NCI-H510A (cell line): ENCODE results near the gene DCDC2C.

Source experiments
- DNase-seq: peaks from one replicate; lab custom pipeline; 2025; lab: John Stamatoyannopoulos, UW

Gene DCDC2C

DNA sequence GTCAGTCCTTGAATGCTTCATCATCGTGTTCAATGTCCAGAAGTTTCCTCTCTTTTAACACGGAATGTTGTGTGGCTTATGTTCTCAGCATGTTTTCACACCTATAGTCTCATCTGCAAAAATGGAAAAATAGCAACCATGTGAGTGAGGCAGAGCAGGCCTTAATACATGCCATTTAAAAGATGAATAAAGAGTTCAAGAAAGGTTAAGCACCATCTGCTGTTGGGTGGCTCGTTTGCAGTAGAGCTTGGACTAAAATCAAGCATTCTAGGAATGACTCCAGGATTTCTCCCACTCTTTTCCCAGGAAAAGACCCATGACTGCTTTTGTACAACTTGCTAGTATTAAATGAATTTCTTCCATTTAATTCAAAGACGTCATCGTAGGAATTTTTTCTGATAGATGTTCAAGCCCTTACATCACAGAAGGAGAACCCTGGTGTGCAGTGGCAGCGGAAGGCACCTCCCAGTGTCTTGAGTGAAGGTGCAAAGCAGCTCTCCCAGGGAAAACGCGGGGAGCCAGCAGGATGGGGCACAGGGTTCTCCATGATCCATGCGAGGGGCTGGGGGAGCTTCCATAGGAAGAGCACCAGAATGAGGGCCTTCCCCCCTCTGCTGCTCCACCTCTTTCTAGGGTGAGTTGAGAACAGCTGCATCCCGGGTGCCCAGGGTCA is 9.6 kb downstream of the DCDC2C start:
- DNase-seq, result no peak

DNA sequence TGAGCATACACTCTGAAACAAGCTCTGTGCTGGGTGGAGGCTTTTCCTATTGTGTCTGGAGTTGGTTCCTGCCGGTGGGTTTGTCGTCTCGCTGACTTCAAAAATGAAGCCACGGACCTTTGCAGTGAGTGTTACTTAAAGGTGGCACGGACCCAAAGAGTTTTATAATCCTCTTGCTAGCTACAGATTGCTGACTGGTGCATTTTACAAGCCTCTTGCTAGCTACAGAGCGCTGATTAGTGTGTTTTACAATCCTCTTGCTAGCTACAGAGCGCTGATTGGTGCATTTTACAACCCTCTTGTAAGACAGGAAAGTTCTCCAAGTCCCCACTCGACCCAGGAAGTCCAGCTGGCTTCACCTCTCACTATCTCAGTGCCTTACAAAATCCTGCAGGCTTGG is 15.3 kb downstream of the DCDC2C start:
- DNase-seq, result no peak

- no peak for DNase-seq
These were observed 21.6 kb downstream of the DCDC2C start for GRCh38 chr2:3725002-3725401.

GRCh38 chr2:3725458-3726250 is 22.3 kb downstream of the DCDC2C start:
- DNase-seq, result no peak

DNA sequence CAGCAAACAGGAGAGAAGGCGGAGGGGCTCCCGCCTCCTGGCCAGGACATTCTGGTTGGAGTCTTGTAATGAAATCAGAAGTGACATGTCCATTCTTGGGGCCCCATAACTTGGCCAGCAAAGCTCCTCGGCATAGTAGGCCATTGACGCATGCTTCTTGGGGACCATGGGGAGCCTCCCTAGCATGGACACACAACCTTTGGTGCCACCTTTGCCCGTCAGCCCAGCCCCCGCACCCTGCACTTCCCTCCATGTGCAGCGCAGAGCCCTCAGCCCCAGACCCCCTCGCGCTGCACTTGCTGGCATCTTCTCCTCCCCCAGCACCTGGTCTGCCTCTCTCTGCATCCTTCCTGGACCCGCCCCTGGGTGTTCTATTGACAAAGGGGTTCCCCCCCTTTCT is 23.1 kb downstream of the DCDC2C start:
- no peak for DNase-seq

GRCh38 chr2:3727397-3728045 is 24.1 kb downstream of the DCDC2C start:
- DNase-seq, result no peak

GRCh38 chr2:3728104-3729054 is 25.0 kb downstream of the DCDC2C start:
- DNase-seq, result no peak

- DNase-seq, result no peak
These were observed 25.7 kb downstream of the DCDC2C start for GRCh38 chr2:3729055-3729448.

DNA sequence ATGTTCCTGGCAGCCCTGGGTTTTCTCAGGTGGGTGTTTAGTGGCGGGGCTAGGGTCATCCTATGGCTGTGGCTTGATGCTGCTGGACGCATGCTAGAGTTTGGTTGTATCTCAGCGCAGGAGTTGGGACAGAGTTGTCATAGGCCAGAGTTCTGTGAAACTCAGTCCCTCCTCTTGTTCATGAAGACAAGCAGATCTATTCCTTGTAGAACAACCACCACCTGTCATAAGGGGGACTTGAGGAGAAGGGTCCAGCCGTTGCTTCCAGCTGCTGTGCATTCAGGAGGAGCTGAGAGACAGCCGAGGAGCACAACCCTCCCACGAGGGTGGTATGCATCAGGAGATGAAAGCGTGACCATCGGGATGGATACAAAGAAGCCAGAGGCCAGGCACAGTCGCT is 26.4 kb downstream of the DCDC2C start:
- DNase-seq, result no peak

DNA sequence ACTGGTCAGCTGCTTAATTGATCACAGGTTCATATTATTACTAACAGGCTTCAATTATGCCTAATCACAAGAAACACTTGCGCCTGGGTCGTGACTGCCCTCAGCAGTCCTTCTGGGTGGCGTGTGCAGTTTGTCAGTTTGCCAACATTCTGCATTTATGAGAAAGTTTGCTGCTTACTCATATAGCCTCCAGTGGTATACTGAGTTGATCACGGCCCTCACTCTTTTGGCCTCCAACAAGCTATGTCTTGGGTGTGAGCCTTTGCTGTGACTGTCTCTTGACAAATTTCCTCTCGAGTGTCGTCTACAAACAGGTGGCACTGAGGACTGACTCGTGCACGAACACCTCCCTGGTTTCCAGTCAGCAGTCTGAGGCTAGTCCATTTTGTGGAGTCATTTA is 27.3 kb downstream of the DCDC2C start:
- no peak for DNase-seq

- DNase-seq, result no peak
These were observed 28.5 kb downstream of the DCDC2C start for GRCh38 chr2:3731829-3732228.

- DNase-seq, result no peak
These were observed 32.7 kb downstream of the DCDC2C start for GRCh38 chr2:3736112-3736511.

GRCh38 chr2:3737128-3737527 is 33.8 kb downstream of the DCDC2C start:
- DNase-seq, result no peak

DNA sequence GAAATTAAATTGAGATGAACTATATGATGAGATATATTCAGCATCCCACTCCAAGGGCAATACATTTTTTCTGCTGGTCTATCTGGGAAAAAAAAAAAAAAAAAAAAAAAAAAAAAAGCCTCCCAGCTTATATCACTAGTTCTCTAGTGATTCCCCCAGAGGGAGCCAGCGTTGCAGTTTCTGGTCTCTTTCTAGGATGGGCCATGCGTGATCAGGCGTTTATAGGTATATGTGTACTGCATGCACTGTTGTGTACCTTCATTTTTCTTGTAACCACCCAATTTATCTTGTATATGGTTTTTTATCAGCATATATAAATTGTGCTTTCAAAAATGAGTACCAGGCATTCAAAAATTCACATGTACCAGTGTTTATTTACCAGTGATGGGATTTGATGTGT is 35.1 kb downstream of the DCDC2C start:
- DNase-seq, result no peak

- no peak for DNase-seq
These were observed 35.9 kb downstream of the DCDC2C start for GRCh38 chr2:3739313-3739712.

- DNase-seq, result no peak
These were observed 38.0 kb downstream of the DCDC2C start for GRCh38 chr2:3741396-3741795.

DNA sequence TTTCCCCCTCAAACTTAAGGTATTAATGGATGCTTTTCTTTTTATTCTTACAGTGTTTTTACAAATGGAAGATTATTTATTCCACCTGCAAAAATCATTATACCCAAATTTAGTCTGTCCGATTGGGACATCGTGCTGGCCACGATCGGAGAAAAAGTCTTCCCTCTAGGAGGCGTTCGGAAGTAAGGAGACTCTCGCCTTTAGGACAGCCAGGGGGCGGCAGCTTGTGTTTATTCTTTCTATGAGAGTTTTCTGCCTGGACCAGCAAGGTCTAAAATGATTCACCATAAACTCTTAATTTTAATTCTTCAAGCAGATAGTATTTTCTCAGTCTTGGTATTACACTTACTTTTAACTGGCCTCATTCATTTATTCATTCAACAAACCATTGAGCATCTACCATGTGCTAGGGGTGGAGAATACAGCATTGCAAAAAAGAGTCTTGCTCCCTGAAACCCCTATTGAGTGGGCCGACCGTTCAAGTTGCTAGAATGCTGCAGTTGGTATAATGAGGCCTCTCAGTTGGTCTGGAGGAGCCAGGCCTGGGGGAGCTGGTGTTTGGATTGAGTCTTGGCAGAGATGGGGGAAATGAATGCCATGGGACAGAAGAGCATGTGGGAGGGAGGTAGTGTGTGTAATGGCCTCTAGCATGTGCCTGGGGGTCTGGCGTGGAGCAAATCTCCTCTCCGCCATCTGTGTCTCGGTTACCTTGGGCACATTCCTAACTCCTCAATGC is 38.7 kb downstream of the DCDC2C start:
- no peak for DNase-seq

GRCh38 chr2:3742743-3743508 is 39.6 kb downstream of the DCDC2C start:
- no peak for DNase-seq

DNA sequence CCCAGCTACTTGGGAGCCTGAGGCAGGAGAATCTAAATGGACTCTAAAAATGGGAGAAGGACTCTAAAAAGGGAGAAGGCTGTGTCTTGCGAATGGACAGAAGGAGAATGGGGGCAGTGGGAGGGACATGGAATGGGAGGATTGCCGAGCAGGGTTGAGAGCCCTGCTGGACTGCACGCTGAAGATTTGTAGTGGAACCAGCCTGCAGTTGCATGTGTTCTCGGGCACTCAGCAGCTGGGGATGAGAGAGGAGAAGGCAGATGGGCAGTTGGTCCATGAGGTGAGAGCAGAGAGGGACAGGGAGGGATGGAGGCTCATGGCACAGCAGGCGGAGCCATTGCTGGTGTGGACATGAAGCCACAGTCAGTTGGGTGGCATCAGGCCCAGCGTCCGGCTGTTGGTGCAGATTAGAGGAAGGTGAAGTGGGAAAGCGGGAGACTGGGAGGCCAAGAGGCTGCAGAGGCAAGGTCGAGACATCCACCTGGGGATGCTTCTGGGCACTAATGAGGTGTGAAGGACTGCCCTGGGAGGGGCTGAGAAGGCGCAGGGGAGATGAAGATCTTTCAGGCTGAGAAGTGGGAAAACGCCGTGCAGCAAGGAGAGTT is 40.7 kb downstream of the DCDC2C start:
- DNase-seq, result no peak

DNA sequence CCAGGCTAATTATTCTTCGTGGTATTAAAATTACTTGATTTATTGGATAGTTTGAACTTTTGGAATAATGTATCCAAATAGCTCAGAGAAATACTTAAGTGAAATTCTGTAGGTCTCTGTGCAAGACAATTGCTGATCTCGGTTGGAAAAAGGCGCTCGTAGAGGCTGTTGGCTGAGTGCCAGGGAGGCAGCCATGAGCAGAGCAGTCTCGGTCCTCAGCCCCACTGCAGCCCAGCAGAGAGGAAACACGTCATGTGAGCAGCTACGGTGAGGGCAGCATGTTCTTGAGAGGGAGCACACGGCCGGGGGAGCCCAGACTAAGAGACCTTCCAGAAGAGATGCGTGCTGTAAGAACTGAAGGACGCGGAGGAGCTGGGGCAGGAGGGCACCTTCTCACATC is 42.5 kb downstream of the DCDC2C start:
- no peak for DNase-seq
